Smooth muscle cell of trachea (primary cell): ENCODE measurements around the gene KCMF1. TPM values are rescaled to one million over a fixed set of nuclear protein-coding genes. Genes with fewer than 3 reads are reported as not detected.

Experiments used
- total RNA-seq: library from RNA; depleted of rRNA; stranded (reverse); fragments of >200 nt; gene quantifications from 2 replicates; pipeline ENCODE4 v1.2.1, GENCODE V29; 2014

KCMF1 gene
- total RNA-seq = 70.1 and 74.6 TPM in 2 replicates

DNA sequence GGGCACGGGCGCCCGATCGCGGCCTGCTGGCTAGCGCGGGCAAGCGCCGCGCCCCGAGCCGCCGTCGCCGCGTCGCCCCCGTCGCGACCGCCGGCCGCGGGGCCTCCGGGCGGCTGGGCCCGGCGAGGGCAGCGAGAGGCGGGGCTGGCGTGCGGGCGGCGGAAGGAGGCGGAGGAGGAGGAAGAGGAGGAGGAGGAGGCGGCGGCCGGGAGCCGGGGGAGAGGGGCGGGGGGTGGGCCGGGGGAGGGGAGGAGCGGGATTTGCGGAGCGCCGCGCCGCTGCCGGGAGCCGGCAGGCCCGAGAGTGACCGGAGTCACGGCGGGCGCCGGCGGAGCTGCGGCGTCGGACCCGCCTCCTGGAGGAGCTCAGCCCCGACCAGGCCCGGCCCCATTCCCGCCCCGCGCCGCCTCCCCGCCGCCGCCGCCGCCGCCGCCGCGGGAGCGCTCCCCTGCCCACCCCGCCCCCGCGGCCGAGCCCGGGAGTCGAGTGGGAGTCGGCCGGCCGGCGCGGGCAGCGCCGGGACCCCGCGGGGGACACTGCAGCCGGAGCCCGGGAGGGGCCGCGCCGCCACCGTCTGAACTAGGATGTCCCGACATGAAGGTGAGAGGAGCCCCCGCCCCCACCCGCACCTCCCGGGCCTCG lies at the start of gene KCMF1:
TSS of gene KCMF1 (plus strand) at position 294 of the 642 bp plus-strand sequence. CDS start at position 585, 291 bp downstream.

Other genes with a start within 250 kb of the KCMF1 start
- 13.8 and 17.5 TPM in 2 replicates for gene TRABD2A, start 90.1 kb upstream of the KCMF1 start, total RNA-seq
- 8,605 and 12,355 TPM in 2 replicates for gene TMSB10, start 65.5 kb upstream of the KCMF1 start, total RNA-seq
- gene TCF7L1, start 162.2 kb downstream of the KCMF1 start, total RNA-seq = 2.5 and 2.8 TPM in 2 replicates